Smooth muscle cell (in vitro differentiated cells): ENCODE results near the gene DQX1. TPM values are rescaled to one million over a fixed set of nuclear protein-coding genes. Genes with fewer than 3 reads are reported as not detected.

Experiments
- DNase-seq: peaks from one replicate; lab custom pipeline; 2025; ENCODE audit not compliant: unreplicated experiment; lab: John Stamatoyannopoulos, UW
- H2AFZ ChIP-seq: fragments of 200-600 bp; sonication (generic); 2 replicates; pipeline ENCODE4 v1.6.0; 2016; ENCODE audit warnings: antibody characterized with exemption, low read depth, mild to moderate bottlenecking
- H3F3A ChIP-seq: fragments of 200-600 bp; sonication (generic); 2 replicates; pipeline ENCODE4 v1.6.0; 2017; ENCODE audit warnings: antibody characterized with exemption, low read depth
- H3K27ac ChIP-seq: fragments of 200-600 bp; sonication (generic); 2 replicates; pipeline ENCODE4 v1.5.1; 2016; ENCODE audit warnings: low read depth, mild to moderate bottlenecking
- H3K27me3 ChIP-seq: fragments of 200-600 bp; sonication (generic); 2 replicates; pipeline ENCODE4 v1.6.1; 2016; ENCODE audit warnings: low read depth, mild to moderate bottlenecking
- H3K36me3 ChIP-seq: fragments of 200-600 bp; sonication (generic); 2 replicates; pipeline ENCODE4 v1.5.1; 2016; ENCODE audit warnings: low read depth
- H3K4me1 ChIP-seq: fragments of 200-600 bp; sonication (generic); 2 replicates; pipeline ENCODE4 v1.5.1; 2016; ENCODE audit warnings: low read depth
- H3K4me2 ChIP-seq: fragments of 200-600 bp; sonication (generic); 2 replicates; pipeline ENCODE4 v1.6.0; 2016; ENCODE audit warnings: mild to moderate bottlenecking
- H3K4me3 ChIP-seq: fragments of 200-600 bp; sonication (generic); 2 replicates; pipeline ENCODE4 v1.5.1; 2016; ENCODE audit warnings: mild to moderate bottlenecking
- H3K79me2 ChIP-seq: fragments of 200-600 bp; sonication (generic); 2 replicates; pipeline ENCODE4 v1.6.0; 2016; ENCODE audit warnings: low read depth, mild to moderate bottlenecking
- H3K9ac ChIP-seq: fragments of 200-600 bp; sonication (generic); 2 replicates; pipeline ENCODE4 v1.6.0; 2016; ENCODE audit warnings: low read depth
- H3K9me3 ChIP-seq: fragments of 200-600 bp; sonication (generic); replicated peaks from 2 replicates; pipeline ENCODE4 v1.5.1; 2016; ENCODE audit warnings: low read depth
- H4K20me1 ChIP-seq: fragments of 200-600 bp; sonication (generic); 2 replicates; pipeline ENCODE4 v1.6.0; 2016; ENCODE audit warnings: low read depth
- WGBS: methylation state at CpG from one replicate; pipeline ENCODE4 v1.1.7; 2016; ENCODE audit warnings: low lambda C conversion rate; 5-methylcytosine and 5-hydroxymethylcytosine counted together
- polyA plus RNA-seq: library from polyadenylated mRNA; unstranded; fragments of >200 nt; fragmentation: Nextera tagmentation; extraction: Ambion mirVana; gene quantifications from 2 replicates; pipeline ENCODE4 v1.2.1, GENCODE V29; 2016
- total RNA-seq: library from RNA; depleted of rRNA; stranded (reverse); fragments of >200 nt; gene quantifications from 2 replicates; pipeline ENCODE4 v1.2.3, GENCODE V29; 2014
- TF ChIP-seq, protein P1 (sequence below): fragments of 200-600 bp; sonication (generic); IDR thresholded peaks from 2 replicates; pipeline ENCODE4 v1.5.1; 2017; ENCODE audit warnings: borderline replicate concordance, mild to moderate bottlenecking, antibody characterized with exemption; ENCODE audit not compliant: insufficient read depth, poor library complexity, severe bottlenecking

The DQX1 gene
- total and polyA plus RNA-seq, 2 experiments from 2014 or later = 0.27 TPM; not detected in 1

DNA sequence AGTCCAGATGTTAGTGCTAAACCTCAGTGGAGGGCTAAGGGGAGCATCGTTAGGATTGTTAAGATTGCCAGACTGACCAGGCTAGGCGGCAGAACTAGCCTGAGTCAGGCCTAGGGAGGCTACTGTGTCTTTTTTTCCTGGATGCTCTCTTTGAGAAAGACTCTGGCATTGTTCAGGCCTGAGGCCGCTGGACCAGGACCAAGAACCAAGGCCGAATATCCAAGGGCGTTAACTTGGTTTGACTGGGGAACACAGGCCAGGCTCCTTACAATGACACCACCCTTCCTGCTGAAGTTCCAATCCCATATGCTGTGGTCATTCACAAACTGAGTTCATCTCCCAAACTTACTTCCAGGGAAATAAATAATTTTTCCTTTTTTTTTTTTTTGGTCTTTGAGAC is 14.3 kb upstream of the DQX1 start:
- Histone ChIP-seq H3K4me3 (no peak overlapping the region), H3K9ac (no peak overlapping the region), H3K9me3 (no peaks in the 10 kb centered on the region), H3K4me2 (no peak overlapping the region), H3K27ac (no peak overlapping the region), H3K4me1 (no peaks in the 10 kb centered on the region), H2AFZ (no peak overlapping the region), H3K27me3 (no peaks in the 10 kb centered on the region), H3K79me2 (peaks cover 5% of the 10 kb centered on the region), H3K36me3 (peaks cover 3% of the 10 kb centered on the region), H4K20me1 (peaks cover 15% of the 10 kb centered on the region), H3F3A (peaks cover 10% of the 10 kb centered on the region)
- 94% methylated on average over 5 of the region's 5 CpGs for WGBS
- no peak for DNase-seq
- TF ChIP-seq, protein P1, sequence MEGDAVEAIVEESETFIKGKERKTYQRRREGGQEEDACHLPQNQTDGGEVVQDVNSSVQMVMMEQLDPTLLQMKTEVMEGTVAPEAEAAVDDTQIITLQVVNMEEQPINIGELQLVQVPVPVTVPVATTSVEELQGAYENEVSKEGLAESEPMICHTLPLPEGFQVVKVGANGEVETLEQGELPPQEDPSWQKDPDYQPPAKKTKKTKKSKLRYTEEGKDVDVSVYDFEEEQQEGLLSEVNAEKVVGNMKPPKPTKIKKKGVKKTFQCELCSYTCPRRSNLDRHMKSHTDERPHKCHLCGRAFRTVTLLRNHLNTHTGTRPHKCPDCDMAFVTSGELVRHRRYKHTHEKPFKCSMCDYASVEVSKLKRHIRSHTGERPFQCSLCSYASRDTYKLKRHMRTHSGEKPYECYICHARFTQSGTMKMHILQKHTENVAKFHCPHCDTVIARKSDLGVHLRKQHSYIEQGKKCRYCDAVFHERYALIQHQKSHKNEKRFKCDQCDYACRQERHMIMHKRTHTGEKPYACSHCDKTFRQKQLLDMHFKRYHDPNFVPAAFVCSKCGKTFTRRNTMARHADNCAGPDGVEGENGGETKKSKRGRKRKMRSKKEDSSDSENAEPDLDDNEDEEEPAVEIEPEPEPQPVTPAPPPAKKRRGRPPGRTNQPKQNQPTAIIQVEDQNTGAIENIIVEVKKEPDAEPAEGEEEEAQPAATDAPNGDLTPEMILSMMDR = no peak

DNA sequence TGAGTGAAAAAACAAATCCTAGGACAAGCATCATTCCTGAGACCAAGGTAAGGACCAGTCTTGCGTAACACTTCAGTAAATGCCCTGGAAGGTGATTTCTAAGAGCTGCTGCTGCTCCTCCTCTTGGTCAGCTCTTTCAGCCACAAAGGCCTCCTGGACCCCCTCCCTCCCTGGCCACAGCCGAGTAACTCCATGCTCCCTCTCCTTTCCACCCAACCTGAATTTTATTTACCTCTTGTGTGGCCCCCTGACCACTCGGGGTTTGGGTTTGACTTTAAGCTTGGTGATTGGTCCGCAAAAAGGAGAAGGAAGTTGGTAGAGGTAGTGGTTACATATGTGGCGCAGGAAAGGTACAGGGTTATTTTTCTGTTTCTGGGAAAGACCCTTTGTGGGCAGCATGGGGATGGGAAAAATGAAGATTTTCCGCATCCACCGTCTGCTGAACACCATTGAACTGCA is 12.9 kb upstream of the DQX1 start:
- Histone ChIP-seq H3K4me2 (no peak overlapping the region), H3K9me3 (no peaks in the 10 kb centered on the region), H3K4me3 (no peak overlapping the region), H3K4me1 (no peaks in the 10 kb centered on the region), H3K9ac (no peak overlapping the region), H3K27ac (no peak overlapping the region), H3K27me3 (no peaks in the 10 kb centered on the region), H3K36me3 (no peaks in the 10 kb centered on the region), H3K79me2 (peaks cover 5% of the 10 kb centered on the region), H4K20me1 (peaks cover 1% of the 10 kb centered on the region), H2AFZ (no peak overlapping the region), H3F3A (peaks cover 13% of the 10 kb centered on the region)
- no peak for DNase-seq
- whole genome bisulfite sequencing = 88% methylated on average over 7 of the region's 7 CpGs
- TF ChIP-seq, protein P1 = no peak

GRCh38 chr2:74537140-74537539 is 11.1 kb upstream of the DQX1 start:
- 67% methylated on average over 4 of the region's 4 CpGs for WGBS
- Histone ChIP-seq H3K4me2 (no peak overlapping the region), H3K36me3 (no peaks in the 10 kb centered on the region), H3K4me3 (no peak overlapping the region), H3K79me2 (no peaks in the 10 kb centered on the region), H2AFZ (no peak overlapping the region), H4K20me1 (no peaks in the 10 kb centered on the region), H3K27ac (no peak overlapping the region), H3K9ac (no peak overlapping the region), H3K4me1 (no peaks in the 10 kb centered on the region), H3F3A (peaks cover 19% of the 10 kb centered on the region), H3K9me3 (no peaks in the 10 kb centered on the region), H3K27me3 (no peaks in the 10 kb centered on the region)
- no peak for DNase-seq
- TF ChIP-seq, protein P1 = no peak

GRCh38 chr2:74536166-74536950 is 10.3 kb upstream of the DQX1 start:
- TF ChIP-seq, protein P1 = no peak
- H3K4me1 ChIP-seq = no peaks in the 10 kb centered on the region
- H3K4me3 ChIP-seq = no peak overlapping the region
- H3K79me2 ChIP-seq = no peaks in the 10 kb centered on the region
- H3K9ac ChIP-seq = no peak overlapping the region
- H3F3A ChIP-seq = peaks cover 21% of the 10 kb centered on the region
- no peaks in the 10 kb centered on the region for H4K20me1 ChIP-seq
- H3K36me3 ChIP-seq = no peaks in the 10 kb centered on the region
- H3K4me2 ChIP-seq = no peak overlapping the region
- 92% methylated on average over 22 of the region's 23 CpGs for WGBS
- no peak overlapping the region for H2AFZ ChIP-seq
- H3K9me3 ChIP-seq = no peaks in the 10 kb centered on the region
- DNase-seq = no peak
- no peaks in the 10 kb centered on the region for H3K27me3 ChIP-seq
- H3K27ac ChIP-seq = no peak overlapping the region
